CD4-positive, alpha-beta T cell (primary cell): Measurements from ENCODE around the gene ANKS1B. TPM values are rescaled to one million over a fixed set of nuclear protein-coding genes. Genes with fewer than 3 reads are reported as not detected.

Experiments
- ATAC-seq: fragments of 200-7000 bp; cut with Tn5 transposase; one replicate; pipeline ENCODE4 v1.10.0; 2022; ENCODE audit warnings: mild to moderate bottlenecking; ENCODE audit not compliant: poor library complexity
- CTCF ChIA-PET: fragments of 350-600 bp; sonication (Branson Sonifier 250); formaldehyde crosslinking; loops from one replicate; lab custom pipeline; 2021; ENCODE audit warnings: antibody characterized with exemption, inconsistent platforms; lab: Charles Lee
- POLR2A ChIA-PET: fragments of 350-600 bp; sonication (Branson Sonifier 250); formaldehyde crosslinking; loops from one replicate; lab custom pipeline; 2021; ENCODE audit warnings: antibody characterized with exemption, inconsistent platforms; lab: Charles Lee
- DNase-seq, 14 experiments: peaks; one replicate each; pipeline ENCODE4 v3.0.0-alpha.2; 2013 to 2020; ENCODE audit warnings: mixed read lengths in 2 of 14
- H3K27ac ChIP-seq, 2 donors: one replicate each; pipeline versions ENCODE4 v1.5.1 to v1.7.0; 2013; ENCODE audit warnings: low read length in 2 of 2, low read depth in 1 of 2, mild to moderate bottlenecking in 1 of 2
- H3K27me3 ChIP-seq, 2 experiments: 1 replicate in 1 of 2; 2 replicates in 1 of 2; pipeline versions ENCODE4 v1.6.1 to v1.7.0; 2013; ENCODE audit warnings: low read length in 2 of 2, control low read depth in 1 of 2, mild to moderate bottlenecking in 1 of 2, moderate library complexity in 1 of 2; ENCODE audit not compliant: insufficient read depth in 2 of 2, control insufficient read depth in 1 of 2
- H3K36me3 ChIP-seq: one replicate; pipeline ENCODE4 v1.6.1; 2013; ENCODE audit warnings: low read length, control low read depth; ENCODE audit not compliant: insufficient read depth
- H3K4me1 ChIP-seq: one replicate; pipeline ENCODE4 v1.6.1; 2013; ENCODE audit warnings: low read length, control low read depth; ENCODE audit not compliant: insufficient read depth
- H3K4me3 ChIP-seq: one replicate; pipeline ENCODE4 v1.5.1; 2013; ENCODE audit warnings: mild to moderate bottlenecking, low read length, moderate library complexity
- H3K9me3 ChIP-seq, 2 experiments: 1 replicate in 1 of 2; 2 replicates in 1 of 2; pipeline versions ENCODE4 v1.6.1 to v1.7.0; 2013; ENCODE audit warnings: low read length in 2 of 2, mild to moderate bottlenecking in 2 of 2, control low read depth in 1 of 2, moderate library complexity in 1 of 2; ENCODE audit not compliant: control insufficient read depth in 1 of 2, insufficient read depth in 1 of 2
- H3K27ac Mint-ChIP-seq: one replicate; pipeline ENCODE4 v1.8.0; 2020; ENCODE audit warnings: mixed read lengths
- H3K27me3 Mint-ChIP-seq: one replicate; pipeline ENCODE4 v1.8.0; 2021; ENCODE audit warnings: mixed read lengths
- H3K36me3 Mint-ChIP-seq: one replicate; pipeline ENCODE4 v1.8.0; 2021; ENCODE audit warnings: low read depth, mixed read lengths
- H3K4me1 Mint-ChIP-seq: one replicate; pipeline ENCODE4 v1.8.0; 2021; ENCODE audit warnings: low read depth, mixed read lengths
- H3K4me3 Mint-ChIP-seq: one replicate; pipeline ENCODE4 v1.8.0; 2020; ENCODE audit warnings: mild to moderate bottlenecking, mixed read lengths
- H3K9me3 Mint-ChIP-seq: one replicate; pipeline ENCODE4 v1.8.0; 2020; ENCODE audit warnings: mixed read lengths
- intact Hi-C, 2 experiments: fragments of 100-400 bp; cut with DNase I in 1 of 2; cut with micrococcal nuclease in 1 of 2; formaldehyde crosslinking; loops; one replicate each; pipeline versions ENCODE4 v1.15.1 to v1.9.0; 2023 to 2025; cut with DNase I, micrococcal nuclease
- total RNA-seq, 174 experiments: library from RNA in 2 of 174; stranded (reverse) in 2 of 174; gene quantifications; one replicate each; pipeline ENCODE4 v1.2.3 and lab custom pipeline; 2021 to 2026
- TF ChIP-seq, protein P1 (sequence below): fragments of 200-600 bp; IDR thresholded peaks from one replicate; pipeline ENCODE4 v1.8.0; 2022; ENCODE audit warnings: antibody characterized with exemption, mild to moderate bottlenecking

Gene ANKS1B
- total RNA-seq, 2 experiments from 2014 or later: 0.16 to 1.1 TPM

DNA sequence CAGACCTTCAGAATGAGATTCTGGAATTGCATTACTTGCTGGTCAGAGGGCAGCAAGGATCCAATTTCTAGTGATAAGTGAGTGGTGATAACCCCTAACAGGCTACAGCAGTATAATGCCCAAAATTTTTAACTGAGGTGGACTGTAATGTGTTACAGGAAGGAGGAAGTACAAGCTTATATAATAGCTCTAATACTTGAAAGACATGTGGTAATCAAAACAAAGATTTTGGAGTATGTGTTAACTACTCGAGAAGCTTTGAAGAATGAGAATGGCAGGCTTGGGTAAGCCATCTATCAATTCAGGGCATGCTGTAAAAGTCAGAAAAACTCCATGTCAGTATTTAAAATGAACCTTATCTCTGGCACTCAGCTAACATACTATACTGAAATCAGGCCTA is 70.5 kb downstream of the ANKS1B start:
- no peak overlapping the region for H3K27ac ChIP-seq
- CTCF ChIA-PET: no interaction called here
- POLR2A ChIA-PET: no interaction called here
- ATAC-seq (no peak), DNase-seq (no peak)
- no peaks in the 10 kb centered on the region for H3K9me3 ChIP-seq
- H3K36me3 ChIP-seq: no peaks in the 10 kb centered on the region
- H3K4me3 ChIP-seq: no peak overlapping the region
- H3K4me1 ChIP-seq: no peaks in the 10 kb centered on the region
- H3K4me3 Mint-ChIP-seq: no peak overlapping the region
- no peak overlapping the region for H3K27ac Mint-ChIP-seq
- peaks cover 3% of the 10 kb centered on the region for H3K9me3 Mint-ChIP-seq
- H3K27me3 Mint-ChIP-seq: no peaks in the 10 kb centered on the region
- intact Hi-C loops: no loop called here
- TF ChIP-seq, protein P1, sequence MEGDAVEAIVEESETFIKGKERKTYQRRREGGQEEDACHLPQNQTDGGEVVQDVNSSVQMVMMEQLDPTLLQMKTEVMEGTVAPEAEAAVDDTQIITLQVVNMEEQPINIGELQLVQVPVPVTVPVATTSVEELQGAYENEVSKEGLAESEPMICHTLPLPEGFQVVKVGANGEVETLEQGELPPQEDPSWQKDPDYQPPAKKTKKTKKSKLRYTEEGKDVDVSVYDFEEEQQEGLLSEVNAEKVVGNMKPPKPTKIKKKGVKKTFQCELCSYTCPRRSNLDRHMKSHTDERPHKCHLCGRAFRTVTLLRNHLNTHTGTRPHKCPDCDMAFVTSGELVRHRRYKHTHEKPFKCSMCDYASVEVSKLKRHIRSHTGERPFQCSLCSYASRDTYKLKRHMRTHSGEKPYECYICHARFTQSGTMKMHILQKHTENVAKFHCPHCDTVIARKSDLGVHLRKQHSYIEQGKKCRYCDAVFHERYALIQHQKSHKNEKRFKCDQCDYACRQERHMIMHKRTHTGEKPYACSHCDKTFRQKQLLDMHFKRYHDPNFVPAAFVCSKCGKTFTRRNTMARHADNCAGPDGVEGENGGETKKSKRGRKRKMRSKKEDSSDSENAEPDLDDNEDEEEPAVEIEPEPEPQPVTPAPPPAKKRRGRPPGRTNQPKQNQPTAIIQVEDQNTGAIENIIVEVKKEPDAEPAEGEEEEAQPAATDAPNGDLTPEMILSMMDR: no peak
- H3K4me1 Mint-ChIP-seq: no peaks in the 10 kb centered on the region
- no peaks in the 10 kb centered on the region for H3K36me3 Mint-ChIP-seq
- H3K27me3 ChIP-seq: no peaks in the 10 kb centered on the region

DNA sequence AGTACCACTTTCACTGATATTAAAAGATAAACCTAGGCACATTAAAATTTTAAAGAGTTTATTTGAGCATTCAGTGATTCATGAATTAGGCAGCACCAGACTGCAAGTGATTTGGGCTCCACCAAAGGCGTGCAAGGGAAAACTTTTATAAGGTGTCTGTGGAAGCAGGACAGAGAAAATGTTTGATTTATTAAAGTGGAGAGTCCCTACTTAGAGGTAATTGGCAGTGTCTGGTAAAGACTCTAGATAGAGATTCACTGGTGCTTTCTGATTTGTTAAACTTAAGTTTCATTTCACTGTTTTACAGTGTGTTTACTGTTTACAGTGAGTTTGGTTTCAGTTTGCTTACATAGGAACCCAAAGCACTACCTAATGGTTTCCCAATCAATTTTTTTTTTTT is 72.8 kb downstream of the ANKS1B start:
- peaks cover 3% of the 10 kb centered on the region for H3K9me3 Mint-ChIP-seq
- H3K9me3 ChIP-seq: no peaks in the 10 kb centered on the region
- intact Hi-C loops: no loop called here
- ATAC-seq: no peak
- H3K27me3 ChIP-seq: no peaks in the 10 kb centered on the region
- H3K4me3 ChIP-seq: no peak overlapping the region
- no peaks in the 10 kb centered on the region for H3K27me3 Mint-ChIP-seq
- no peak overlapping the region for H3K27ac Mint-ChIP-seq
- no peak for DNase-seq
- H3K36me3 Mint-ChIP-seq: no peaks in the 10 kb centered on the region
- ChIA-PET CTCF (no interaction called here), POLR2A (no interaction called here)
- H3K4me1 ChIP-seq: no peaks in the 10 kb centered on the region
- no peak overlapping the region for H3K27ac ChIP-seq
- no peaks in the 10 kb centered on the region for H3K36me3 ChIP-seq
- no peaks in the 10 kb centered on the region for H3K4me1 Mint-ChIP-seq
- H3K4me3 Mint-ChIP-seq: no peak overlapping the region
- TF ChIP-seq, protein P1: no peak

GRCh38 chr12:99911081-99911480 is 73.7 kb downstream of the ANKS1B start:
- Mint-ChIP-seq H3K27me3 (no peaks in the 10 kb centered on the region), H3K4me1 (no peaks in the 10 kb centered on the region), H3K9me3 (peaks cover 3% of the 10 kb centered on the region), H3K36me3 (no peaks in the 10 kb centered on the region), H3K27ac (no peak overlapping the region), H3K4me3 (no peak overlapping the region)
- ATAC-seq (no peak), DNase-seq (no peak)
- intact Hi-C loops: no loop called here
- H3K27me3 ChIP-seq: no peaks in the 10 kb centered on the region
- TF ChIP-seq, protein P1: no peak
- ChIA-PET CTCF (interaction anchor here (1.1 kb wide), 1 partner anchor 13 kb away, joined by 4 read pairs; no protein-coding TSS in a partner anchor), POLR2A (no interaction called here)
- H3K36me3 ChIP-seq: no peaks in the 10 kb centered on the region
- H3K9me3 ChIP-seq: no peaks in the 10 kb centered on the region
- no peak overlapping the region for H3K4me3 ChIP-seq
- H3K4me1 ChIP-seq: no peaks in the 10 kb centered on the region
- no peak overlapping the region for H3K27ac ChIP-seq
